GM21825 (cell line): Measurements from ENCODE around the gene GRK2.
"Not testable (repeated sequence)": the region's sequence is repeated elsewhere in the genome, so short reads cannot be mapped to it uniquely, and the experiment has no call there.

Experiments
- ATAC-seq: cut with Tn5 transposase; IDR thresholded peaks from one replicate; pipeline ENCODE4 v1.9.1; 2021; ENCODE audit warnings: mild to moderate bottlenecking, moderate library complexity; ENCODE audit not compliant: unreplicated experiment

GRK2 gene

DNA sequence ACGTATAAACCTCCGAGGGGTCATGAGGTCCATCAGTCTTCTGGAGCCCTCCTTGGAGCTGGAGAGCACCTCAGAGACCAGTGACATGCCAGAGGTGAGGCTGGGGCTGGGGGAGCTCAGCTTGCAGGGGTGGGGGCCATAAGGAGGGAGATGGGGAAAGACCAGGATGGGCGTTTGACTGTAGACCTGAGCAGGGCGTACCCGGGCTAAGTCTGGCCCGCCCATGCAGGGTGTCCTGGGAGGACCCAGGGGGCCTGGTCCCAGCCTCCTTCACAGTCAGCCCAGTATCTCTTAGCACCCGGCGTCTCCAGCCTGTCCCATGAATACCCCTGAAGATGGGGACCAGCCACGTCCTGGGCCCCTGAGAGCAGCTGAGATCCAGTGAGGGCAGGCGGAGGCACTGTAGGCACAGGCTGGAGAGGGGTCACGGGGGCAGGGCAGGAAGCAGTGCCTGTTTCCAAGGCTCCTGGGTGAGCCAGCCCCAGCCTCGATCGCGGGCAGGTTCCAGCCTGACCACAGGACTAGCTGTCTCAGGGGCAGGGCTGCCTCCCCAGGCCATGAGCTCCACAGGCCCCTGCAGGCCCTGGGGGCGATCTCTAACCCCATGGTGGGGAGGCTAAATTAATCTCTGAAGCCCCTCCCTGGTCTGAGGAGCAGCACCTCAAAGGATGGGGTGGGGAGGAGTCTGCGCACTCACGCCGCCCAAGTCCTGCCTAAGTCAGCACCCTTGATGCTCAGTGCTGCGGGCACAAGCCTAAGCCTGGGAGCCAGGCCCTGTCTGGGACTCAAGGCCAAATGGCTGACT is 44.2 kb downstream of the GRK2 start:
- no peak for ATAC-seq

DNA sequence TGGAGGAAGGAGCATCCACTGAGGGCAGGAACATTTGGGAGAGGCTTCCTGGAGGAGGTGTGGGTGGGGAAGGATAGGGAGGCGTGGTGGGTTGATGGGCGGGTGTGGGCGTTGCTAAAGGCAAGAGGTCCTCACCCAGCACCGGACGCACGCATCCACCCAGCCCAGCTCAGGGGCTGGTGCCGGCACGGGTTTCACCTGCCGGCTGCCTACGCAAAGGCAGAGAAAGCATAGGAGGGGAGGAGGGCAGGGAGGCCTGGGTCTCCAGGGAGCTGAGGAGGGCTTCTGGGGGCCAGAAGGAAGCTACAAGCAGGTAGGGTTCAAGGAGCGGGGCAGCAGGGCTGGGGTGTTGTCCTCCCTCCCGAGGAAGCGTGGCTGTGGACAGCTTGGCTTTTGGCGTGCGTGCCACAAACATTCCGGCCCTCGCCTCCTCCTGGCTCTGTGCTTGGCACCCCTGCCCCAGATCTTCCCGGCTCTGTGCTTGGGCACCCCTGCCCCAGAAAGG is 44.8 kb downstream of the GRK2 start:
- ATAC-seq = no peak

DNA sequence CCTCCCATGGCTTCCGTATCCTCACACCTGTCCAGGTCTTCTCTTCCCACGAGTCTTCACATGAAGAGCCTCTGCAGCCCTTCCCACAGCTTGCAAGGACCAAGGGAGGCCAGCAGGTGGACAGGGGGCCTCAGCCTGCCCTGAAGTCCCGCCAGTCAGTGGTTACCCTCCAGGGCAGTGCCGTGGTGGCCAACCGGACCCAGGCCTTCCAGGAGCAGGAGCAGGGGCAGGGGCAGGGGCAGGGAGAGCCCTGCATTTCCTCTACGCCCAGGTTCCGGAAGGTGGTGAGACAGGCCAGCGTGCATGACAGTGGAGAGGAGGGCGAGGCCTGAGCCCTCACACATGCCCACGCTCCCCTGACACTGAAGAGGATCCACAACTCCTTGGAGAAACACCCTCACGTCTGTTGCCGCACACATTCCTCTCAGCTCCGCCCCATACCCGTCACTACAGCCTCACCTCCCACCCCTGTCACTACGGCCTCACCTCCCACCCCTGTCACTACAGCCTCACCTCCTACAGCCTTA is 45.3 kb downstream of the GRK2 start:
- ATAC-seq = no peak

DNA sequence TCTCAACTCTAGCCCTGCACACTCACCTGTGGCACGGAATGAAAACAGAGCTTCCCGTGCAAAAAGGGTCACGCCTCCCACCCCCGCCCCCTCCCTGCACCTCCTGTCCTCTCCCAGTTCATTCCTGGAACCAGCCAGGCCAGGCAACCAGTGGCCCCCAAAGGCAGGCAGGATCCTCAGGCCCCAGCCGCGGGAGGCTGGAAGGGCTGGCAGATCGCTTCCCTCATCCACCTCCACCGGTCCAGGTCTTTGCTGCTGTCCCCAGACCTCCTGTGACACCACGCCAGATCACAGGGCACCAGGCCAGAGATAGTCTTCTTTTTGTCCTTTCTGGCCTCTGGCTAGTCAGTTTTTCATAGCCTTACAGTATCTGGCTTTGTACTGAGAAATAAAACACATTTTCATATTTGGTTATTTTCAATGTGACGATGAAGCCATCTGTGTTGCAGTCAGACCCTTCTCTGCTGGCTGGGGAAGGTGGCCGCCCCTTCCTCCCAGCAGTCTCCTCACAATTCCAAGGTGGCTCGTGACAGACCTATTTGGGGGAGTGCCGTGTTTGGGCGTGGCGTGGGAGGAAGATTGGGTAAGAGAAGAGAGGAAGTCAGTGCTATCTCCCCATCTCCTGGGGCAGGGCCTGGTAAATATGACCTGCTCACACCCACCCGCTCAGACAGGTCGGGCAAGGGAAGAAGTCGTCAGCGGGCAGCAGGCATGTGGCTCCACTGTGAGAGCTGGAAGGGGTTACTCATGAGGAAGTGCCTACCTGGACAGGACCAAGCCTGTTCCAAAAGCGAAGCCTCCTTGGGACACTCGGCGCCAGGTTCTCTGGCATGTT is 46.1 kb downstream of the GRK2 start:
- no peak for ATAC-seq

DNA sequence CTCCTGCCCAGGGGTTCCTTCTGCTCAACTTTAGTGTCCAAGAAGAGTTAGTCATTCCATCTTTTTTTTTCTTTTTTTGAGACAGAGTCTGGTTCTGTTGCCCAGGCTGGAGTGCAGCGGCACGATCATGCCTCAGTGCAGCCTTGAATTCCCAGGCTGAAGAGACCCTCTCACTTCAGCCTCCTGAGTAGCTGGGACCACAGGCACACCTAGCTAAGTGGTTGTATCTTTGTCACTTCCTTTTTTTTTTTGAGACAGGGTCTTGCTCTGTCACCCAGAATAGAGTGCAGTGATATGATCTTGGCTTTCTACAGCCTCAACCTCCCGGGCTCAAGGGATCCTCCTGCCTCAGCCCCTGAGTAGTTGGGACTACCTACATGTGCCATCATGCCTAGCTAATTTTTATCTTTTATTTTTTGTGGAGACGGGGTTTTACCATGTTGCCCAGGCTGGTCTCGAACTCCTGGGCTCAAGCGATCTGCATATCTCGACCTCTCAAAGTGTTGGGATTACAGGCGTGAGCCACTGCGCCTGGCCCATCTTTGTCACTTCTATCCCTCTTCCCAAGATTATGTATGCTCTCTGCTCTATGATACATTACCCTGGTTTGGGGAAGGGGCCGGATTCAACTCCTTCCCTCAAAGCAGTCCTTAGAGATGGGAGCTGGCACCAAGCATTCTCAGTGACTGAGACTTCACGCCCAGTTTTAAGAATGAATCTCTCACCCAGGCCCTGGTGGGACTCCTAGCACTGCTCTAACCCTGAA is 47.0 kb downstream of the GRK2 start:
- no peak for ATAC-seq

DNA sequence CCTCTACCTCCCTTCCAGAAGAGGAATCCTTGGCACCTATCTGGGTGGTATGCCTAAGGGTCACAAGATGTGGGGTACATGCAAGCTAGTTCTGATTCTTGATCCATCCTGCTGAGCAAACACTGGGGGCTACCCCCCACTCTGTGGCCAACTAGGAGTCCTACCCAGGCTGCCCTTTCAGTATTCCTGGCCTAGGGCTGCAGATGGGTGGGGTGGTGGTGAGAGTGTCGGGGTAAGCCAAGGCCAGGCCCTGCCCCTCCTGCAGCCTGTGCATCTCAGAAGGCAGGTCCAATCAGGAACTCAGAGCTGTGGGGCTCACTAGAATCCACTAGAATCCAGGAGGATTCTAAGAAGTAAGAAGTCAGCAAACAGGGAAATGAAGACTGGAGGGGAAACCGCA is 47.9 kb downstream of the GRK2 start:
- no peak for ATAC-seq

DNA sequence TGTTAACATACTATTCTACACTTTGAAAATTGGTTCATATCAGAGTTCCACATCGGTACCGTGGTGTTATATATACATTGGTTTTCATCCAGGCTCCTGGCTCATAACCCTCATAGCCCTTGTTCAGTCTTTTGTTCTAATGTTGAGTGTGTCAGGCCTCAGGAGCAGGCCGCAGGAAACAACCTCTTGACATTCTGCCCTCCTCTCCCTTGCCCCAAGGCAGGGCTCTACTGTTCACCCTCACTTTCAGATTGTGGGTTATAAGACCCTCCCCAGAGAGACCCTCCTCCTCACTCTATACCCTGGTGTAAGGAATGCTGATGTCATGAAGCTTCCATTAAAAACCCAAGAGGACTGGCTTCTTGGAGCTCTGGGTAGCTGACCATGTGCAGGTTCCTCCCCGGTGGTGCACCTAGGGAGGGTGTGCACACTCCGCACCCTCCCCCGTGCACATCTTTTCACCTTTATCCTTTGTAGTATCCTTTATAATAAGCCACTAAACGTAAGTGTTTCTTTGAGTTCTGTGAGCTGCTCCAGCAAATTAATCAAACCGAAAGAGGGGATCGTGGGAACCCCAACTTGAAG is 49.1 kb downstream of the GRK2 start:
- no peak for ATAC-seq

DNA sequence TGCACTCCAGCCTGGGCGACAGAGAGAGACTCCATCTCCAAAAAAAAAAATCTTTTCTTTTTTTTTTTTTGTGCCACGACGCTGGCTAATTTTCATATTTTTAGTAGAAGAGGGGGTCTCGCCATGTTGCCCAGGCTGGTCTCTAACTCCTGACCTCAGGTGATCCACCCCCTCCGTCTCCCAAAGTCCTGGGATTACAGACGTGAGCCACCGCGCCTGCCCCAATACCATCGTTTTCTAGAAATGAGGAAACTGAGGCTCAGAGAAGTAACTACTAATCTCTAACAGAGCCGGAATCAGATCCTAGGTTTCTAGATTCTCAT is 50.6 kb downstream of the GRK2 start:
- no peak for ATAC-seq

DNA sequence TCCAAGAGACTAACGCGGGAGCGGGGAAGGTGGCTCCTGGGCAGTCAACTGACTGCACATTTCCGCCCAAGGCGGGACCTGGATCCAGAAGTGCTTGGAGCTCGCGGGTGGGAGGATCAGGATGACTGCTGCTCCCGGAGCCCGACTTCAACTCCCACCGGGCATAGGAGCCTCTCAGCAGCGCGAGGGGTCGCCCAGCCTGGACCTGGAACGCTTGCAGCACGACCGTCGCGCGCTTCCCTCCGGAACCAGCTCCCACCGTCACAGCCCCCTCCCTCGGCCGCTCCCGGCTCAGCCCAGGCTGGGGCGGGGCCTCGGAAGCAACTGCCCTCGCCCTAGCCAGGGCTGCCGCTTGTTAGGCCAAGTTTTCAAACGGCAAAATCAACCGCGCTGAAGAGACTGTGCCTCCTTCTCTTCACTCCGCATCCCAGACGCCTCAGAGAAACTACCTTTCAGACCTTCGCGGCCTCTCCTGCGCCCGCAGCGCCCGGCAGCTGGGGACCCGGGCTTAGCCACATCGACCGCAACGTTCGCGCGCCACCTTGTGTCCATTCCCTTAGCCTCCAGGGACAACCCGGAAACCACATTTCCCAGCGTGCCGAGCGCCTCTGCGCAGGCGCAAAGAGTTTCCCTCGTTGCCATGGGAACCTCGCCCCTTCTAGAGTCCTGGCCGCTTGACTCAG is 51.1 kb downstream of the GRK2 start:
- peak; percentile 71 for ATAC-seq

DNA sequence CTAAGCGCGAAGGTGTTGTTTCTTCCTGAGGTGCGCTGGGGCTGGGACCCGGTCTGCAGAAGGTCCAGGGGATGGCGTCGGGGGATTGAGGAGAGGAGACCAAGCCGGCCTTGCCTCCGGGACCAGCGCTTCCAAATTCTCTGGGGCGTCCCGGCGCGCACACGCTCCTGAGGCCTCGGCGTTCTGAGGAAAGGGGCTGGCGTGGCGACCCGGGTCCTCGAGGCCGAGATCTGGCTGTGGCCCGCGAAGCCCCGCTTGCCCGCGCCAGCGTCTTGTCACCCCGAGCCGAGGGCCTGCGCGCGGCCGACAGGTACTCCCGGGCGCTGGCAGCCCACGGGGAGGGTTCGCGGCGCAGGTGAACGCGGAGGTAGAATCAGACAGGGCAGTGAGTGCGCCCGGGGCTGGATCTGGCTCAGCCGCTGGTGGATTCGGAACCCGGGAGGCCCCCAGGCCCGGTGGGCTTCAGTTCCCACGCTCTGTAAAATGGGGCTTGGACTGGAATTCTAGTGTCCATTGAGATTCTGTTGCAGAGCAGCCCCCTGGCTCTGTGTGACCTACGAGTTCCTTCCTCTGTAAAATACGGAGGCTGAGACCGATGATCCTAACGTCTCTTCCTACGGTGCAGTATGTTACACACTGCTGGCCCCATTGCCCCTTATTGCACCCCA is 51.7 kb downstream of the GRK2 start:
- peak; percentile 8 for ATAC-seq

DNA sequence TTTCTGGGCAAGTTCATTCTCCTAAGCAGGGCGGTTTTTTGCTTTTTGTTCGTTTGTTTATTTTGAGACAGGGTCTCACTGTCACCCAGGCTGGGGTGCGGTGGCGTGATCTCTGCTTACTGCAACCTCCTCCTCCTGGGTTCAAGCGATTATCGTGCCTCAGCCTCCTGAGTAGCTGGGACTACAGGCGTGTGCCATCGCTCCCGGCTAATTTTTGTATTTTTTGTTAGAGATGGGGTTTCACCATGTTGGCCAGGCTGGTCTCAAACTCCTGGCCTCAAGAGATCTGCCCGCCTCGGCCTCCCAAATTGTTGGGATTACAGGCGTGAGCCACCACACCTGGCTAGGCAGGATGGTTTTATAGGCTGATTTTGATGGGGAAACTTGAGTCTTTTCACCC is 52.6 kb downstream of the GRK2 start:
- not testable (repeated sequence) for ATAC-seq

DNA sequence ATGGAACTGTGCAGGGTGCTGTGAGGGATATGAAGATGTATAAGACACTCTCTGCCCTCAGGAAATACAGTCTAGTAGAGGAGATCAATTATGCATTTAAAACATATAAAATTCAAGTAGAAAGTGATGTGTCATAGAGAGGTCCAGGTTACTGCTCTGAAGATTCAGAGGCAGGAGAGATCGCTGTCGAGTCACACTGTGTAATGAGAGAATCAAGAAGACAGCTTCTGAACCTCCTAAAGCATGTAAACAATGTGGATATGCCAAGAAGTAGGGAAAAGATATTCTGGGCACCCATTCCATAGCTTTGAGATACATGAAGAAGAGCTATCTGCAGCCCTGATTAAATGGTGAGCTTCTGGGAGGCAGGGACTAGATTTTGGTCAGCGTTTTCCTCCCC is 53.7 kb downstream of the GRK2 start:
- no peak for ATAC-seq

DNA sequence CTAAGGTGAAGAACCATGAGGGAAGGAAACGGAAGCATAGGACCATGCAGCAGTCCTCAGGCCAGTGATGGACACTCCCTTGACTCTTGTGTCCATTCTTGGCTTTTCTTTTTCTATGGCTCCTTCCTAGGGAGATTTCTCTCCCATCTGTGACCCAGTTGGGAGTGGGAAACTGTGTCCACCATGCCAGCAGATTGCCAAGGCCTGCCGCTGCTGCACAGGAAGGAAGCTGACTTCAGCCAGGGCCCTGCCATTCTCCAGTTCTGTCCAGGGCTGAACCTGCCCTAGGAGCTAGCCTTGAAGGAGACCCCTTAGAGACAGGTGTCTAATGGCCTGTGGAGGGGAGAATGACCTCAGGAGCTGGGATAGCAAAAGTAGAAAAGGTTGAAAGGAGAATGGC is 54.4 kb downstream of the GRK2 start:
- ATAC-seq = no peak

DNA sequence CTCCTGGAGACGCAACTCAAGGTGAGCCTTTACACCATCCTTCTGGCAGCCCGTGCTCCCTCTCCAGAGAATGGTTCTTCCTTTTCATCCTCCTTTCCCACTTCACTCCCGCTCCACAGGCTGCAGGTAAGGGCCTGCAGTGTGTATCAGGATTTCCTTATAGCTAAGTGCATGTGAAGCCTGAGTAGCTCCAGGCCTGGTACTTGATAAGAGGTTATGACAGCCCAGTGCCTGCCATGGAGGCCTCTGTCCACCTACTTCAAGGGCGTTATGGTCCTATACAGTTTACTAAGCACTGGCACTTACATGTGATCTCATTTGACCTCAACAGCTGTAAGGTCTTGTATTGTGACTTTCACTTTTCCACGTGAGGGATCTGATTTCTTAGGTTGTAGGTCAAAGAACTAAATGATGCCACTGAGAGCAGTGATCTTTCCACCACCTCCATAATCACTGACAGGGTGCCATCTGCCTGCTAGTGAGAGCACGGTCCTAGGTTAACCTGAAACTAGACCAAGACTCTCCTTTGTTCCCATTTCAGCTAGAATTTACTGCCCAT is 55.1 kb downstream of the GRK2 start:
- no peak for ATAC-seq

DNA sequence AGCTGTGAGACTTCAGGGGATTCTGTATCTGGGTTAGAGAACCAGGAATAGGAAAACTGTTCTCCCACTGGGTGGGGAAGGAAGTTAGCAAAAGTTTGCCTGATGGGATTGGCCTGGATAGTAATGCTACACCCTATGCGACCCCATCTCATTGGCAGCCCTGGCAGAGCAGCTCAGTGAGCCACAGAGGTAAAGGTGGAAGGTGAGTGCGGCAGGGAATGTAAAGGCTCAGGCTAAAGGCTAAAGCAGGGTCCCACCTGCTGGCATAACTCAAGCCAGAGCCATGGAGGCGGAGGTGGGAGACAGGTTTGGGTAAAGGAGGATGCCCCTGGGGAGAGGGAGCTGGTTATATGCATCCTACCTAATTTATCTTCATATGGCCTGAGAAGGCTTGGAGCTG is 55.8 kb downstream of the GRK2 start:
- ATAC-seq = no peak

DNA sequence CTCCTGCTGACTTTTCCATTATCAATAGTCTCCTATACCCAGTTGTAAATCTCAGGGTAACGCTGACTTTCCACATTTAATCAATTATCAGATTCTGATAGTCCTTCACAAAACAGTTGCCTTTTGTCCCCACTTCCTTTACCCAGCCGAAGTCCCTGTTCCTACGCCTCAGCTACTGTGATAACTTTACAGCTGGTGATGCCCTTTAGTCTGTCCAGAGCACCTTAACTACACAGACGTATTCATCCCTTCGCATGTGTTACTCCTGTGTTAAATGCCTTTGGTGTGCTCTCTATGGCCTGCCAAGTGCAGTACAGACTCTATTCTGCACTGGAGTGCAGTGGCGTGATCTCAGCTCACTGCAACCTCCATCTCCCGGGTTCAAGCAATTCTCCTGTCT is 57.3 kb downstream of the GRK2 start:
- no peak for ATAC-seq

DNA sequence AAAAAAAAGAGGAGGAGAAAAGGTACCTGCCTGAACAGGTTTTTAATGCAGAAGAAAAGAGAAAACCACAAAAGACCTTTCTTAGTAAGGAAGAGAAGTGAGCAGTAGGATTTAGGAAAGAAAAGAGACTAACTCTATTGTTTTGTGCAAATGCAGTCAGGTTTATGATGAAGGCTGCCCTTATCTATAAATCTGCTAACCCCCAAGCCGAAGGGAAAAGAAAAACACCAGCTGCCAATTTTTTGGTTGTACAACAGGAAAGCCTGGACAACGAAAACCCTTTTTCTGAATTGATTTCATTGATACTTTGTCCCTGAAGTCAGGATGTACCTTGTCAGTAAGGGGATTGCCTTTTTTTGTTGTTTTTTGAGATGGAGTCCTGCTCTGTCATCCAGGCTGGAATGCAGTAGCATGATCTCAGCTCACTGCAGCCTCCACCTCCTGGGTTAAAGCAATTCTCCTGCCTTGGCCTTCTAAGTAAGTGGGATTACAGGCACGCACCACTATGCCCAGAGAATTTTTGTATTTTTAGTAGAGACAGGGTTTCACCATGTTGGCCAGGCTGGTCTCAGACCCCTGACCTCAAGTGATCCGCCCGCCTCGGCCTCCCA is 65.9 kb downstream of the GRK2 start:
- no peak for ATAC-seq
